KMS-11 (cell line): Measurements from ENCODE around the gene LRRC47.

Experiments
- H2AFZ ChIP-seq: fragments of 200-600 bp; sonication (generic); 2 replicates; pipeline ENCODE4 v1.6.1; 2016; ENCODE audit warnings: antibody characterized with exemption, mixed run types, low read depth
- H3K27ac ChIP-seq: fragments of 200-600 bp; sonication (generic); 2 replicates; pipeline ENCODE4 v1.6.1; 2016; ENCODE audit warnings: mild to moderate bottlenecking, mixed run types
- H3K27me3 ChIP-seq: fragments of 200-600 bp; sonication (generic); 2 replicates; pipeline ENCODE4 v1.6.1; 2017; ENCODE audit warnings: mild to moderate bottlenecking, low read depth, mixed run types, moderate library complexity; ENCODE audit not compliant: insufficient read depth
- H3K36me3 ChIP-seq: fragments of 200-600 bp; sonication (generic); 2 replicates; pipeline ENCODE4 v1.6.1; 2017; ENCODE audit warnings: mild to moderate bottlenecking, mixed run types; ENCODE audit not compliant: insufficient read depth
- H3K4me1 ChIP-seq: fragments of 200-600 bp; sonication (generic); 2 replicates; pipeline ENCODE4 v1.6.1; 2016; ENCODE audit warnings: mild to moderate bottlenecking, low read depth, mixed run types; ENCODE audit not compliant: poor library complexity, severe bottlenecking
- H3K4me2 ChIP-seq: fragments of 200-600 bp; sonication (generic); 2 replicates; pipeline ENCODE4 v1.7.0; 2016; ENCODE audit warnings: mild to moderate bottlenecking, mixed run types
- H3K4me3 ChIP-seq: fragments of 200-600 bp; sonication (generic); IDR thresholded peaks from 2 replicates; pipeline ENCODE4 v1.6.1; 2017; ENCODE audit warnings: low read depth, low read length, mixed read lengths; ENCODE audit not compliant: insufficient read depth
- H3K79me2 ChIP-seq: fragments of 200-600 bp; sonication (generic); 2 replicates; pipeline ENCODE4 v1.6.1; 2016; ENCODE audit warnings: low read depth, mixed run types; ENCODE audit not compliant: insufficient read depth
- H3K9ac ChIP-seq: fragments of 200-600 bp; sonication (generic); 2 replicates; pipeline ENCODE4 v1.6.1; 2016; ENCODE audit warnings: mild to moderate bottlenecking, mixed run types
- H4K20me1 ChIP-seq: fragments of 200-600 bp; sonication (generic); 2 replicates; pipeline ENCODE4 v1.6.1; 2016; ENCODE audit warnings: mild to moderate bottlenecking, mixed run types; ENCODE audit not compliant: insufficient read depth
- CTCF ChIP-seq: fragments of 200-600 bp; sonication (generic); conservative IDR thresholded peaks from 2 replicates; pipeline ENCODE4 v1.6.1; 2017; ENCODE audit warnings: low read depth, mild to moderate bottlenecking, antibody characterized with exemption, low read length, moderate library complexity, mixed read lengths

LRRC47 gene

GRCh38 chr1:3747903-3748302 is 48.4 kb downstream of the LRRC47 start:
- H3K79me2 ChIP-seq = no peaks in the 10 kb centered on the region
- no peak overlapping the region for H3K4me2 ChIP-seq
- no peak overlapping the region for H3K9ac ChIP-seq
- TF ChIP-seq CTCF = no peak
- H3K4me1 ChIP-seq = no peaks in the 10 kb centered on the region
- H3K27ac ChIP-seq = no peak overlapping the region
- H2AFZ ChIP-seq = no peak overlapping the region
- H4K20me1 ChIP-seq = no peaks in the 10 kb centered on the region
- no peaks in the 10 kb centered on the region for H3K36me3 ChIP-seq
- peaks cover 94% of the 10 kb centered on the region for H3K27me3 ChIP-seq
- no peak overlapping the region for H3K4me3 ChIP-seq

- Histone ChIP-seq H3K27ac (no peak overlapping the region), H3K4me2 (no peak overlapping the region), H3K4me1 (no peaks in the 10 kb centered on the region), H2AFZ (no peak overlapping the region), H3K36me3 (no peaks in the 10 kb centered on the region), H3K27me3 (peaks cover 94% of the 10 kb centered on the region), H3K4me3 (no peak overlapping the region), H3K79me2 (no peaks in the 10 kb centered on the region), H4K20me1 (no peaks in the 10 kb centered on the region), H3K9ac (no peak overlapping the region)
- no peak for TF ChIP-seq CTCF
These were observed 48.8 kb downstream of the LRRC47 start for GRCh38 chr1:3747522-3747848.

DNA sequence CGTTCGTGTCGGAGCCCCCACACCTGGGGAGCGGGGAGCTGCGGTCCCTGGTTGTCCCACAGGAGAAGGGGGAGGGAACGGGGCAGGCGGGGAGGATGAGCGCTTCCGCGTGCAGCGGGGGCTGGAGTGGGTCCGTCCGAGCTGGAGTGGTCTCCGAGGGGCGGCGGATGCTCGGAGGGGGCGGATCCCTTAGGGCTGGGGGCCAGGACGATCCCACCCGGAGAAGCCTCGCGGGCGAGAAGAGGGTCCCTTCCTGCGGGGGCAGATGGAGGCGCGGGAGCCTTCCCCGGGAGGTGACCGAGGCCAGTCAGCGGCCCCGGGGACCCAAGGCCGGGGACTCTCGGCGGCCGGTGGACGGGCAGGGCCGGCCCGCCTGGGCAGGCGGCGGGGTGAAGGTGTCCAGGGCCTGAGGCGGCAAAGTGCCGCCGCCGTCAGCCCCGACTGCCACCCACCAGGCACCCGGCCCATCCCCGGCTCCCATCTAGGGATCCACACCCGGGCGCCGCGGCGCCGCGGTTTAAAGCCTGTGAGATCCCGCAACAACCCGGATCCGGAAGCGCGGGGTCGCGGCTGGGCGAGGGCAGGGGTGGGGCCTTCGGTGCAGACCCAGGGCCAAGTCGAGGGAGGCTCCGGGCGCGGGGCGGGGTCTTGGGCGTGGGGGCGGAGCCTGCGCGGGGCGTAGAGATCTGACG is 49.3 kb downstream of the LRRC47 start:
- Histone ChIP-seq H2AFZ (no peak overlapping the region), H3K36me3 (no peaks in the 10 kb centered on the region), H4K20me1 (no peaks in the 10 kb centered on the region), H3K4me1 (no peaks in the 10 kb centered on the region), H3K9ac (no peak overlapping the region), H3K79me2 (no peaks in the 10 kb centered on the region), H3K27me3 (peaks cover 94% of the 10 kb centered on the region), H3K4me3 (no peak overlapping the region), H3K4me2 (no peak overlapping the region), H3K27ac (no peak overlapping the region)
- no peak for TF ChIP-seq CTCF

- H3K4me1 ChIP-seq = no peaks in the 10 kb centered on the region
- H3K79me2 ChIP-seq = no peaks in the 10 kb centered on the region
- no peak overlapping the region for H2AFZ ChIP-seq
- no peaks in the 10 kb centered on the region for H4K20me1 ChIP-seq
- H3K27ac ChIP-seq = no peak overlapping the region
- no peaks in the 10 kb centered on the region for H3K36me3 ChIP-seq
- peaks cover 94% of the 10 kb centered on the region for H3K27me3 ChIP-seq
- no peak overlapping the region for H3K4me2 ChIP-seq
- TF ChIP-seq CTCF = no peak
- H3K4me3 ChIP-seq = no peak overlapping the region
- no peak overlapping the region for H3K9ac ChIP-seq
These were observed 49.9 kb downstream of the LRRC47 start for GRCh38 chr1:3746389-3746829.
